ENCODE data around the gene REEP1. TPM values are rescaled to one million over a fixed set of nuclear protein-coding genes. Genes with fewer than 3 reads are reported as not detected.
A peak's percentile ranks its signal among the peaks of the same experiment; 100 is the strongest.

Gene REEP1
- total and polyA plus RNA-seq, 4 experiments from 2014 or later, result 0.15 TPM; not detected in 3

DNA sequence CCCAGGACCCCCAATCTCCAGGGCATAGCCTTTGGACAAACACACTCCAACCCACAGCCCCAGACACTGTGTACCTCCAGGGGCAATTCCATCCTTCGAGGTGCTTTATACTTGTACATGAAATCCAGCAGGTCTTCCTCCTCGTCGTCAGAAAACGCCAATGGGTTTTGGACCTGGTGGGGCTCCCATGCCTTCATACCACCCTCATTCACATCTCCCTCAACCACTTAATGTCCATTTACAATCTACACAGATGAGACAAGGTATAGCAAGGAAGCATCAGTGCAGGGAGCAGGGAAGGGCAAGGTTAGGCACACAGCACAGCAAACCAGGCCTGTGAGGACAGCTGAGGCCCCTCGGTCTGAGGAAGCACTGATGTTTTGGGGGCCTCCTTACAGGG lies 117.5 kb downstream of the REEP1 start:
- Histone ChIP-seq H3K27ac (ENCODE audit: low read depth, low read length) (no peak overlapping the region), H3K27me3 (ENCODE audit: insufficient read depth, low read length) (no peaks in the 10 kb centered on the region), H3K9me3 (ENCODE audit: control insufficient read depth in 1 of 2, low read length in 2 of 2) (no peaks in the 10 kb centered on the region), H3K36me3 (ENCODE audit: insufficient read depth, low read length) (no peaks in the 10 kb centered on the region), H3K4me1 (ENCODE audit: insufficient read depth, low read length) (peaks cover under 1% of the 10 kb centered on the region), H3K4me3 (ENCODE audit: low read length in 2 of 2) (no peak overlapping the region)
- no peak overlapping the region for H3K4me3 Mint-ChIP-seq
- no peak for DNase-seq
- no peaks in the 10 kb centered on the region for H3K9me3 Mint-ChIP-seq
- ChIA-PET CTCF (ENCODE audit: partially characterized antibody) (interaction anchor here (1.2 to 2.8 kb wide), 6 partner anchors 19 to 259 kb away, joined by 4 to 29 read pairs (median 14); partner anchors contain the start of gene MRPL35), POLR2A (ENCODE audit: partially characterized antibody) (interaction anchor here (2.2 kb wide), 1 partner anchor 221 kb away, joined by 11 read pairs; the partner anchor contains the start of gene KDM3A)
- H3K36me3 Mint-ChIP-seq, result no peaks in the 10 kb centered on the region
- intact Hi-C loops (cut with micrococcal nuclease), result loop anchor here (2.0 to 10.0 kb wide), 3 partner anchors 149 to 249 kb away; partner anchors contain the start of gene KDM3A
- H3K4me1 Mint-ChIP-seq, result peaks cover 0 to 13% (median 3%) of the 10 kb centered on the region in 4 donors
- no peaks in the 10 kb centered on the region for H3K27me3 Mint-ChIP-seq
- no peak overlapping the region for H3K27ac Mint-ChIP-seq

DNA sequence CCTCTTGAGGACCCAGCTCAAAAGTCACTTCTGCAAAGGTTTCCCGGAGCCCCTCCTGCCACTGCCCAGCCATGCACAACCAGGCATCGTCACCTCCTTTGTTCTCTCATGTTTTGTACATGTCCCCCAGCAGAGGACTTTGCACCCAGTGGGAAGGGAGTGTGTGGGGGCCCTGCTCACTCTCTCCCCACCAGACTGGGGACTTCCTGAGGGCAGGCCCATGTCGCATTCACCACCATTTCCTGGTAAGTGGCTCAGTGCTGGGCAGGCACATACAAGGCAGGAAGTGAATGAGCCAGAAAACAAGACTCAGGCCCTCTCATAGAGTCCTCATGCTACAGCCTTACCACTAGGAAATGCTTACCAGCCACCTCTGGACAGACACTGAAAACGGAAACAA lies 119.3 kb downstream of the REEP1 start:
- no peak for DNase-seq
- Histone ChIP-seq H3K36me3 (ENCODE audit: insufficient read depth, low read length) (peaks cover 4% of the 10 kb centered on the region), H3K27ac (ENCODE audit: low read depth, low read length) (no peak overlapping the region), H3K27me3 (ENCODE audit: insufficient read depth, low read length) (no peaks in the 10 kb centered on the region), H3K9me3 (ENCODE audit: control insufficient read depth in 1 of 2, low read length in 2 of 2) (no peaks in the 10 kb centered on the region), H3K4me1 (ENCODE audit: insufficient read depth, low read length) (no peaks in the 10 kb centered on the region), H3K4me3 (ENCODE audit: low read length in 2 of 2) (no peak overlapping the region)
- Mint-ChIP-seq H3K27ac (peak overlapping the region in 3 of 7 donors; percentile 1 to 72 (median 61)), H3K36me3 (peaks cover 6 to 13% of the 10 kb centered on the region in 2 donors), H3K4me3 (no peak overlapping the region), H3K27me3 (no peaks in the 10 kb centered on the region), H3K4me1 (peaks cover 0 to 8% (median 3%) of the 10 kb centered on the region in 4 donors), H3K9me3 (no peaks in the 10 kb centered on the region)
- CTCF ChIA-PET (ENCODE audit: partially characterized antibody), result no interaction called here
- intact Hi-C loops (cut with micrococcal nuclease), result no loop called here
- POLR2A ChIA-PET (ENCODE audit: partially characterized antibody), result no interaction called here

DNA sequence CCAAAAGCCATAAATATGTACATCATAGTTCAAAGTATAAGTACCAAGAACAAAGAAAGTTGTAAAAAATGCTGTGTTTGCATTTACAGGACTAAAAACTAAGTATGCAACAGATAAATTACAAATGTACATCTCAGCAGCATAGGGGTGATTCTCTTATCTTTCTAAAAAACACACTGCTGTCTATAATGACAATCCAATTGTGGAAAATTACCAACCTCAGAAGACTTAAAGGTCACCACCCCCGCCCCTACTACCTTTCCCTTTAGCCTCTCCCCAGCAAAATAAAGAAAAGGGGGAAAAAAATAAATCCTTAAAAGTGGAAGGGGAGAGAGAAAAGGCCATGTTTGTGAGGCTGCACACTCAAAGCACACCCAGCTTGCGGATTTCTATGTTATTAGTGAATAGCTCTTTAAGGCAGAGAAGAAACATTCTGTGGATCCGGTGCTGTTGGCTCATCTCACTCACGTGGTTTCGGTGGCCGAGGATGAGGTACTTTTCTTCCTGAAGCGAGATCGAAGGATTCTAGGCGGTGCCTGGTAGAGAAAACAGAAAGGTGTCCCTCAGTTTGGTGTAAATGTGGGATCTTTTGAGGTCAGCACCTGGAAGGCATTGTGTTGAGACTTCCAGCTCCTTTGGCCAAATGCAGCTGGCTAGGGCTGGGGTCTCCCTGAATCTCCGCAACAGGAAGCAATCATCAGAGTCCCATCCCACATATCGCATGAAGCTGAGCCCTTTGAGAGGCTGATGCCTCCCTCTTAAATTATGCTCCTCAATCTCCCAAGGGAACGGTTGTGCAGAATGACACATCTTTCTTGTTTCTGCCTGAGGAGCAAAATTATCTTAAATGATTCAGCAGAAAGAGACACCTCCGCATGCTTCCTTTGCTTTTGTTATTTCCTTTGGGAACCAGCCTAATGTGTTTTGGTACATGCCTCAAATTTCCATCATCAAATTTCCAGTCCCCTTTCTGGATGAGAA lies 120.6 kb downstream of the REEP1 start:
- no peak overlapping the region for H3K4me3 Mint-ChIP-seq
- CTCF ChIA-PET (ENCODE audit: partially characterized antibody), result no interaction called here
- no peaks in the 10 kb centered on the region for H3K9me3 Mint-ChIP-seq
- Histone ChIP-seq H3K4me1 (ENCODE audit: insufficient read depth, low read length) (no peaks in the 10 kb centered on the region), H3K36me3 (ENCODE audit: insufficient read depth, low read length) (peaks cover 13% of the 10 kb centered on the region), H3K27me3 (ENCODE audit: insufficient read depth, low read length) (no peaks in the 10 kb centered on the region), H3K9me3 (ENCODE audit: control insufficient read depth in 1 of 2, low read length in 2 of 2) (no peaks in the 10 kb centered on the region), H3K4me3 (ENCODE audit: low read length in 2 of 2) (no peak overlapping the region), H3K27ac (ENCODE audit: low read depth, low read length) (no peak overlapping the region)
- peaks cover 14 to 22% of the 10 kb centered on the region in 2 donors for H3K36me3 Mint-ChIP-seq
- H3K4me1 Mint-ChIP-seq, result peaks cover 0 to 8% (median 3%) of the 10 kb centered on the region in 4 donors
- DNase-seq, result no peak
- peak overlapping the region in 1 of 7 donors; percentile 10 for H3K27ac Mint-ChIP-seq
- H3K27me3 Mint-ChIP-seq, result no peaks in the 10 kb centered on the region
- POLR2A ChIA-PET (ENCODE audit: partially characterized antibody), result no interaction called here
- intact Hi-C loops (cut with micrococcal nuclease), result no loop called here

DNA sequence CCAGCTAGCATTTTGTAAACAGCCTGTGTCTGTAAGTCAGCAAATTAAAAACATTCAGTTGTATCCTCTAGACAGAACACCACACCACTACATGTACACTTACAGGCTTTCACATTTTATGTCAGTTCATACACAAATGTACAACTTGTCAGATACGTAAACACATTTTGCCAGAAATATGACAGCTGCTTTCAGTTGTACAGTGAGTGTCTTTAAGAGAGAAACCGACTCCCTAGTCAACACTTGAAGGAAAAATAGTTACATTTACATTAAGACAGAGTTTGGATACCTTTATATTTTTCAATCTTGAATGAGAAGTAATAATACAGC lies 123.0 kb downstream of the REEP1 start:
- Histone ChIP-seq H3K27ac (ENCODE audit: low read depth, low read length) (no peak overlapping the region), H3K36me3 (ENCODE audit: insufficient read depth, low read length) (peaks cover 28% of the 10 kb centered on the region), H3K27me3 (ENCODE audit: insufficient read depth, low read length) (no peaks in the 10 kb centered on the region), H3K4me3 (ENCODE audit: low read length in 2 of 2) (no peak overlapping the region), H3K9me3 (ENCODE audit: control insufficient read depth in 1 of 2, low read length in 2 of 2) (no peaks in the 10 kb centered on the region), H3K4me1 (ENCODE audit: insufficient read depth, low read length) (no peaks in the 10 kb centered on the region)
- no peak for DNase-seq
- peaks cover 0 to 4% (median 0%) of the 10 kb centered on the region in 4 donors for H3K4me1 Mint-ChIP-seq
- H3K27ac Mint-ChIP-seq, result peak overlapping the region in 2 of 7 donors; percentile 17 to 49
- H3K27me3 Mint-ChIP-seq, result no peaks in the 10 kb centered on the region
- POLR2A ChIA-PET (ENCODE audit: partially characterized antibody), result no interaction called here
- H3K4me3 Mint-ChIP-seq, result no peak overlapping the region
- CTCF ChIA-PET (ENCODE audit: partially characterized antibody), result no interaction called here
- intact Hi-C loops (cut with micrococcal nuclease), result no loop called here
- H3K9me3 Mint-ChIP-seq, result no peaks in the 10 kb centered on the region
- H3K36me3 Mint-ChIP-seq, result peaks cover 32 to 42% of the 10 kb centered on the region in 2 donors

DNA sequence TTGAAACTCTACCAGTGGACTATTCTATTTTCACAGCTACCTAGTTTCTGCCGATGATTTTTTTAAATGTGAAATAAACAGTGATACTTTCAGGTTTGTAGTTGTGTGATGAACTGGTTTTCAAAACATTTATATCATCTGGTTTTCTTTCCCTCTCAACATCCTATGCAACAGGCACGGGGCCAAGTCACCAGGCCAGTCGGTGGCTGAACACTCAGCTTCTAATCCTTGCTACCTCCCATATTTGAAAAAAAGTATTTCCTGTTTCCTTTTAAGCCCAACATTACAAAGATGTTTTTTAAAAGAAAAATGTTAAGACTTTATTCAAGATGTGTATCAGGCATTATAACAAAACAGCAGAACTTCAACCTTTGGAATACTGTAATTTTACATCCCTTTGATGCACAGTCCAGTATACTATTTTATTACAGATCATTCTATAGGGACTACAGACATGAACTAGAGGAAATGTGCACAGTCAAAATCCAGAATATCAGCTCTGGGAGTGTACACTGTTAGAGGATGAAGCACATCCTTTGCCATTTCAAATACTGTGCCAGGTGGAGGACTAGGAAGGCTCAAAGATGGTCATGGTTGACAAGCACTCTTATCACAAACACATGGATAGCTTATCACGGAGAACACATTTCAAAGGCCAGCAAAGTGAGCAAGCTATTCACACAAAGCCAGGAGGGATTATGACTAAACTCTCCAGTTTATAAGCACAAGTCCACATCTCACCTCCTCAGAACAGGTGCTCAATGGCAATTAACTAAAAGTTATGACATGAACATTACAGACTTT lies 123.5 kb downstream of the REEP1 start:
- DNase-seq, result no peak
- no peak overlapping the region for H3K4me3 Mint-ChIP-seq
- no peak overlapping the region for H3K27ac ChIP-seq (ENCODE audit: low read depth, low read length)
- no peaks in the 10 kb centered on the region for H3K9me3 Mint-ChIP-seq
- no peaks in the 10 kb centered on the region for H3K27me3 Mint-ChIP-seq
- no peaks in the 10 kb centered on the region for H3K4me1 ChIP-seq (ENCODE audit: insufficient read depth, low read length)
- H3K4me1 Mint-ChIP-seq, result peaks cover 0 to 4% (median 0%) of the 10 kb centered on the region in 4 donors
- peak overlapping the region in 3 of 7 donors; percentile 16 to 49 (median 17) for H3K27ac Mint-ChIP-seq
- peaks cover 33% of the 10 kb centered on the region for H3K36me3 ChIP-seq (ENCODE audit: insufficient read depth, low read length)
- CTCF ChIA-PET (ENCODE audit: partially characterized antibody), result no interaction called here
- H3K36me3 Mint-ChIP-seq, result peaks cover 35 to 47% of the 10 kb centered on the region in 2 donors
- H3K4me3 ChIP-seq (ENCODE audit: low read length in 2 of 2), result no peak overlapping the region
- intact Hi-C loops (cut with micrococcal nuclease), result no loop called here
- POLR2A ChIA-PET (ENCODE audit: partially characterized antibody), result interaction anchor here (1.3 kb wide), 1 partner anchor 15 kb away, joined by 3 read pairs; the partner anchor contains the start of gene MRPL35
- H3K9me3 ChIP-seq (ENCODE audit: control insufficient read depth in 1 of 2, low read length in 2 of 2), result no peaks in the 10 kb centered on the region
- no peaks in the 10 kb centered on the region for H3K27me3 ChIP-seq (ENCODE audit: insufficient read depth, low read length)

DNA sequence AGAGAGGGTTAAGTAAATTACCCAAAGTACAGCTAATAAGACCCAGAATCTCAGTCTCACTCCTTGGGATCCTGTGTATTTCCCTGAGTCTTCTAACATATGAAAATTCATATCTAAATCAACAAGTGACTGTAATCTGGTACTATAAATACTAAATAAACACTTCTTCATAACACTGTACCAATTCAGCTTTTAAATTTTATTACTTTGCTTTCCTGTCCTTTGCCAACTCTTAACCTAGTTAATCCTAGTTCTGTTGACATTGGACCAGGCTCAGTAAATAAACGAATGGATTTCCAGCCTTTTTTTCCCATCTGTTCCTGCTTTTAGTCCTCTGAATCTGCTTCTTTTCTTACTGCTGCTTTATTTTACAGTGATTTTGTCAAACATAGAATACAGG lies 124.4 kb downstream of the REEP1 start:
- POLR2A ChIA-PET (ENCODE audit: partially characterized antibody), result interaction anchor here (1.3 kb wide), 1 partner anchor 14 kb away, joined by 3 read pairs; the partner anchor contains the start of gene MRPL35
- intact Hi-C loops (cut with micrococcal nuclease), result no loop called here
- no peaks in the 10 kb centered on the region for H3K9me3 Mint-ChIP-seq
- peaks cover 40 to 52% of the 10 kb centered on the region in 2 donors for H3K36me3 Mint-ChIP-seq
- Histone ChIP-seq H3K4me3 (ENCODE audit: low read length in 2 of 2) (no peak overlapping the region), H3K27me3 (ENCODE audit: insufficient read depth, low read length) (no peaks in the 10 kb centered on the region), H3K4me1 (ENCODE audit: insufficient read depth, low read length) (no peaks in the 10 kb centered on the region), H3K9me3 (ENCODE audit: control insufficient read depth in 1 of 2, low read length in 2 of 2) (no peaks in the 10 kb centered on the region), H3K27ac (ENCODE audit: low read depth, low read length) (no peak overlapping the region), H3K36me3 (ENCODE audit: insufficient read depth, low read length) (peaks cover 42% of the 10 kb centered on the region)
- no peaks in the 10 kb centered on the region for H3K27me3 Mint-ChIP-seq
- CTCF ChIA-PET (ENCODE audit: partially characterized antibody), result no interaction called here
- peaks cover 0 to 2% (median 0%) of the 10 kb centered on the region in 4 donors for H3K4me1 Mint-ChIP-seq
- H3K4me3 Mint-ChIP-seq, result no peak overlapping the region
- H3K27ac Mint-ChIP-seq, result peak overlapping the region in 1 of 7 donors; percentile 19
- no peak for DNase-seq

DNA sequence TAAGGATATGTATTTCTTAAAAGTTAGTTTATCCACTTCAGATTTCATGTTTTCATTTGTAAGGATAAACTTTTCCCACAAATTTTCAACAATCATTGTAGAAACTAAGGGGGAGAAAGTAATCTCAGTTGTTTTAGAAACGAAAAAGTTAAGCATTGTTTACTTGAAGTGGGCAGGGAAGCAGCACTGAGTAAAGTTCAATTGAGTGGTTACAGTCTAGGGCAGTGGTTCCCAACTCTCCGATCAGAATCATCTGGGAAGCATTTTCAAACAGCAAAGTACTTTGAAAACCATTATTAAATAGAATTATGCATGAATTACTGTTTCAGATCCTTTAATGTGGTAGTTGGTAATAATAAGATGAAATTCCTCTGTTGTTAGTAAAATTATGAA lies 125.6 kb downstream of the REEP1 start:
- Mint-ChIP-seq H3K27me3 (no peaks in the 10 kb centered on the region), H3K9me3 (no peaks in the 10 kb centered on the region), H3K4me1 (peaks cover 0 to 1% (median under 1%) of the 10 kb centered on the region in 4 donors), H3K36me3 (peaks cover 44 to 59% of the 10 kb centered on the region in 2 donors), H3K4me3 (no peak overlapping the region), H3K27ac (peak overlapping the region in 4 of 7 donors; percentile 3 to 69 (median 34))
- no peaks in the 10 kb centered on the region for H3K9me3 ChIP-seq (ENCODE audit: control insufficient read depth in 1 of 2, low read length in 2 of 2)
- intact Hi-C loops (cut with micrococcal nuclease), result no loop called here
- H3K36me3 ChIP-seq (ENCODE audit: insufficient read depth, low read length), result peaks cover 54% of the 10 kb centered on the region
- no peaks in the 10 kb centered on the region for H3K27me3 ChIP-seq (ENCODE audit: insufficient read depth, low read length)
- H3K4me1 ChIP-seq (ENCODE audit: insufficient read depth, low read length), result no peaks in the 10 kb centered on the region
- no peak overlapping the region for H3K27ac ChIP-seq (ENCODE audit: low read depth, low read length)
- ChIA-PET POLR2A (ENCODE audit: partially characterized antibody) (no interaction called here), CTCF (ENCODE audit: partially characterized antibody) (no interaction called here)
- H3K4me3 ChIP-seq (ENCODE audit: low read length in 2 of 2), result no peak overlapping the region
- no peak for DNase-seq

All from CD4-positive, alpha-beta memory T cell (primary cell).